Adipose tissue (tissue), 3 donors: ENCODE data around the gene MOB3B. TPM values are rescaled to one million over a fixed set of nuclear protein-coding genes. Genes with fewer than 3 reads are reported as not detected.
"Not testable (repeated sequence)": the region's sequence is repeated elsewhere in the genome, so short reads cannot be mapped to it uniquely, and the experiment has no call there.

Experiments used
- H3K27ac ChIP-seq: one replicate; pipeline ENCODE4 v1.5.1; 2013; ENCODE audit warnings: low read depth, low read length
- WGBS, 3 donors: extraction: QIAGEN DNeasy Blood & Tissue Kit; methylation state at CpG; one replicate each; pipeline ENCODE4 v1.1.7; 2013; 5-methylcytosine and 5-hydroxymethylcytosine counted together
- polyA plus RNA-seq, 3 donors: library from polyadenylated mRNA; stranded (reverse); fragments of 200-250 nt; gene quantifications; one replicate each; pipeline ENCODE4 v1.2.3, GENCODE V29; 2013
- donor health status: healthy with polysubstance abuse.
- donor health status: Bipolar disorder and iron deficiency.
- donor health status: healthy.

MOB3B gene
- polyA plus RNA-seq, 3 donors, result 1.7 to 3.5 (median 3.3) TPM

DNA sequence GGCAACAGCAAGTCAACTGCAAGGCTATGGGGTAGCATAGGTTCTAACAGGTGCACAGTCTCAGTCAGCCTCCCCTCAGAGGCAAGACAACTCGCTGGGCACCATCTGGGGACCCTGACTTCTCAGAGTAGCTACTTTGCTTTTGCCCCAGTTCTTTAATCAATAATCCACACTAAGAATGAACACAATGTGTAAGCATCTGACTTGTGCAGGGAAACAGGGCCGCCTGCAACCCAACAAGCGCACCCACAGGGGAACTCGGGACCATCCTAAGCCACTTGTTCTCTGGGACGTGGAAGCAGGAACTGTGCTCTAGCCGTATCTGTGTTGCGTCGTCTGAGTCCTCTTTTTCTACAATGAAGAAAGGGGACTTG is 1.9 kb downstream of the MOB3B start:
- WGBS, 3 donors, result 42 to 66% (median 48%) methylated on average over 8 of the region's 8 CpGs
- no peak overlapping the region for H3K27ac ChIP-seq

- no peak within 1 kb of the TSS for H3K27ac ChIP-seq
- 86 to 90% (median 90%) methylated on average over 2 of the region's 2 CpGs for WGBS, 3 donors
Observed at GRCh38 chr9:27524236-27524635, 5.4 kb downstream of the MOB3B start, which contains the start of gene IFNK. Gene IFNK (plus strand): TSS chr9:27524290. CDS start chr9:27524337, 47 bp downstream.

GRCh38 chr9:27523141-27523540 is 6.5 kb downstream of the MOB3B start:
- H3K27ac ChIP-seq, result no peak overlapping the region

DNA sequence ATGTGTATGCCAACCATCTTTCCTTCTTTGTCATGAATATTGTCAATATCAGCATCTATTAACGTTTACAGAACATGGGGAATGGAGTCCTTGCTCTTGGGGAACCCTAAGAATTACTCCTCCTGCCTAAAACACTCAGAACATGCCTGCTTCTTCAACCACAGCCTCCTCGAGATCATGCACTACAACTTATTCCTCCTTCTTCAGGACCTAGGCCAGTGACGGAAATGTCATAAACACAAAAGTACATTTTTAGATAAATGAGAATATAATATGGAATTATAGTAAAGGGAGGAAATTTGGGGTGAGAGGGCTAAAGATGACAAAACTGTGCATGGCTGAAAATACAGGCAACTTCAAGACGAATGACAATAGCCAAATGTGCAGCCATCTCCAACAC is 8.6 kb downstream of the MOB3B start:
- H3K27ac ChIP-seq, result no peak overlapping the region
- 87 to 93% (median 89%) methylated on average over 4 of the region's 4 CpGs for WGBS, 3 donors

- no peak overlapping the region for H3K27ac ChIP-seq
- 84 to 93% (median 87%) methylated on average over 10 of the region's 10 CpGs for WGBS, 3 donors
Observed at GRCh38 chr9:27519466-27520465, 9.8 kb downstream of the MOB3B start.

DNA sequence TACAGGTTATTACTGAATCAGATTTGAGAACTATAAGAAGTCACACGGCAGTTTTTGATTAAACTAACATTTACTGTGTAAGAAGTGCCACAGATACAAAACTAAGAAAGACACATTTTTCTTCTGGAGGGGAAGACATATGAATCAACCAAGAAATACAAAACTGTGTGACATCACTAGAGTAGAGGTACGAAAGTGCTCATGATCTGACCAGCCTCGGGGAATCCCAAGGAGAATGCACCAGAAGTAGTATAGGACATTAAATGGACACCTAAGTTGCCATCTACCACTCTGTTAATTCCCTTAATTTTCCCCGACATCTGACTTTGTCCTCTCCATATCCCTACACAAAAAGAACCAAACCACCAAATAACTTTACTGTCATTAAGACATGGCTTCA is 10.8 kb downstream of the MOB3B start:
- no peak overlapping the region for H3K27ac ChIP-seq
- WGBS, 3 donors, result 96 to 99% (median 96%) methylated on average over 4 of the region's 4 CpGs

GRCh38 chr9:27518006-27518405 is 11.6 kb downstream of the MOB3B start:
- 92 to 98% (median 97%) methylated on average over 2 of the region's 2 CpGs for WGBS, 3 donors
- no peak overlapping the region for H3K27ac ChIP-seq

- 72 to 89% (median 79%) methylated on average over 2 of the region's 2 CpGs for WGBS, 3 donors
- H3K27ac ChIP-seq, result no peak overlapping the region
Observed at GRCh38 chr9:27514551-27514950, 15.1 kb downstream of the MOB3B start.

GRCh38 chr9:27511771-27512170 is 17.8 kb downstream of the MOB3B start:
- 91 to 100% (median 94%) methylated on average over 2 of the region's 2 CpGs for WGBS, 3 donors
- no peak overlapping the region for H3K27ac ChIP-seq

GRCh38 chr9:27510780-27511179 is 18.8 kb downstream of the MOB3B start:
- WGBS, 3 donors, result 89 to 92% (median 90%) methylated on average over 2 of the region's 2 CpGs
- H3K27ac ChIP-seq, result no peak overlapping the region

- 46 to 78% (median 67%) methylated on average over 2 of the region's 2 CpGs for WGBS, 3 donors
- no peak overlapping the region for H3K27ac ChIP-seq
Observed at GRCh38 chr9:27506981-27507380, 22.6 kb downstream of the MOB3B start.

DNA sequence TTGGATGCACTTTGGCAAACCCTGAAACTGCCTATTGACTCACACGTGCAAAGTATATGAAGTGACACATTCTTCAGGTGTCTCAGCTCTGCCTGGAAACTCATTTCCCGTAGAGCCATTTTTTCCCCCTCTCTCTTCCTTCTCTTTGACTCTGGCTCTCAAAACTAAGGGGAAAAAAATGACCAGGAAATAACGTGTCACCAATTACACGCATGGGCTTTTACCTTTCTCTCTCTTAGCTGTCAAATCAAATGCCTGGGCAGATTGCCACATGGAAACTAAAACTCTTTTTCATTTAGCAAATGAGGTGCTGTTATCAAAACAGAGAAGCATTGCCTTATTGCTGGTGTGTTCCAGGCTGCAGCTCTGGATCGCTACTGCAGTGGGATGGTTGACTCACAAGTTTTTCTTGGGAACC is 23.9 kb downstream of the MOB3B start:
- 69 to 76% (median 70%) methylated on average over 5 of the region's 5 CpGs for WGBS, 3 donors
- no peak overlapping the region for H3K27ac ChIP-seq

DNA sequence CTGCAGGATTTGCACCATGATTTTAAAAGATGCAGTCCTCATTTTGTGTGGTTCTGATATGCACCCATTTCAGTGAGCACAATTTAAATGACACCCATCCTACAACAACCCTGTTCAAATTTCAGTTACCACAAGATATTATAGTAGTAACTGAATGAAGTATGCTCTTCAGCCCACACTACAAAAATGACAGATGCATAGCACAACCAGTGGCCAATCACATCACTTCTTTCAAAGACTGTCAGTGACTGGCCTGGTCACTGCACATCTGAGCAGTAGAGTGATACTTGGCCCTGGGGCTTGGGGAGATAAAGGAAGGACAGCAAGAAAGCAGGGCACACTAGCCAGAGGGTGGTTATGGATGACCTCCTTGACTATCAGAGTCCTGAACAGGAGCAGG is 25.4 kb downstream of the MOB3B start:
- H3K27ac ChIP-seq, result no peak overlapping the region

GRCh38 chr9:27503623-27504022 is 26.0 kb downstream of the MOB3B start:
- H3K27ac ChIP-seq, result no peak overlapping the region
- 91 to 96% (median 93%) methylated on average over 4 of the region's 4 CpGs for WGBS, 3 donors

GRCh38 chr9:27500902-27501301 is 28.7 kb downstream of the MOB3B start:
- WGBS, 3 donors, result 82 to 92% (median 88%) methylated on average over 3 of the region's 3 CpGs
- H3K27ac ChIP-seq, result not testable (repeated sequence)

DNA sequence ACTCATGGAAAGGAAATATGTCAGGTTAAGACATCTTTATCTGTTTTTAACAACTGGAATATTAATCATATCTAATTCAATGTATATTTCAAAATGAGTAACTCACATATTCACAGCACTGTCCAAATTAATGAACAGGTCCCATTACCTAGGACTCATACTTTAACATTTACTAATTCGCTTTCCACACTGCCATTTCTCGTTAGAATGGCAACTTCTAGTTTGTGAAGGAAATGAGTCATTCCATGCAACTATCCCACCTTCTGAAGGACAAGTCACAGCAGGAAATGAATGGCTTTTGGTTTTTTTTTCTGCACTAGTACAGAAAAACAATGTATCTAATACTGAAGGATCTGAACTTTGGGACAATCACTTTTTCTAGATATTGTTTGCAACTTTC is 30.2 kb downstream of the MOB3B start:
- WGBS, 3 donors, result 36 to 63% (median 58%) methylated on average over 2 of the region's 2 CpGs
- H3K27ac ChIP-seq, result no peak overlapping the region

- H3K27ac ChIP-seq, result no peak overlapping the region
- WGBS, 3 donors, result 81 to 85% (median 84%) methylated on average over 11 of the region's 11 CpGs
Observed at GRCh38 chr9:27497883-27498417, 31.7 kb downstream of the MOB3B start.

GRCh38 chr9:27496135-27496504 is 33.5 kb downstream of the MOB3B start:
- 56 to 70% (median 62%) methylated on average over 3 of the region's 3 CpGs for WGBS, 3 donors
- H3K27ac ChIP-seq, result no peak overlapping the region

DNA sequence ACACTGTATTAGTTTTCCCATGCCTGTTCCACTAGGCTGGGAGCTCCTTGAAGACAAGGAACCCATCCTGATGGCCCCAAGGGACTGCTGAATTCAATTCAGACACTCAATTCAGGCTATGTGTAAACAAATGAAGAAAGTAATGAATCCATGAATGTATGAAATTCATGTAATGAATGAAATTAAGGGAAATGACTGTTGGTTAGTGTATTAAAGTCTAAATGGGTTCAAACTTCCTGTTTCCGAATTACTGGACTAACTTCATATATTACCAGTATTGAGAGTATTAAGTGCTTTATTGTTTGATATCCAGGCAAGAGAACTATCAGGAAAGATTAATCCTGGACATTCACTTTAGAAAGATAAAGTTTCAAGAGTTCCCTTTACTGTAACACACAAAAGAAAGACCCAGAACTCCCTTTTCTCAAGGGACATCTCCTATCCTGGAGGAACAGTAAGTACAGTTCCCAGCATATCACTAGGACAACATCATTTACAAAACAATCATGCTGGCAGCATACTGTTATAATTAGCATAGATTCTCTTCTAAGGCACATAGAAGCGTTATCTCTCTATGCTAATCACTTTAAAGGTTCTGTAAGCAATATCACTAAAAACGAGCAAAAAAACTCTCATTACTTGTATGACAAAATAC is 34.0 kb downstream of the MOB3B start:
- WGBS, 3 donors, result 54 to 59% (median 57%) methylated on average over 3 of the region's 3 CpGs
- H3K27ac ChIP-seq, result no peak overlapping the region
